ENCODE data around the gene F10.

Gene F10

DNA sequence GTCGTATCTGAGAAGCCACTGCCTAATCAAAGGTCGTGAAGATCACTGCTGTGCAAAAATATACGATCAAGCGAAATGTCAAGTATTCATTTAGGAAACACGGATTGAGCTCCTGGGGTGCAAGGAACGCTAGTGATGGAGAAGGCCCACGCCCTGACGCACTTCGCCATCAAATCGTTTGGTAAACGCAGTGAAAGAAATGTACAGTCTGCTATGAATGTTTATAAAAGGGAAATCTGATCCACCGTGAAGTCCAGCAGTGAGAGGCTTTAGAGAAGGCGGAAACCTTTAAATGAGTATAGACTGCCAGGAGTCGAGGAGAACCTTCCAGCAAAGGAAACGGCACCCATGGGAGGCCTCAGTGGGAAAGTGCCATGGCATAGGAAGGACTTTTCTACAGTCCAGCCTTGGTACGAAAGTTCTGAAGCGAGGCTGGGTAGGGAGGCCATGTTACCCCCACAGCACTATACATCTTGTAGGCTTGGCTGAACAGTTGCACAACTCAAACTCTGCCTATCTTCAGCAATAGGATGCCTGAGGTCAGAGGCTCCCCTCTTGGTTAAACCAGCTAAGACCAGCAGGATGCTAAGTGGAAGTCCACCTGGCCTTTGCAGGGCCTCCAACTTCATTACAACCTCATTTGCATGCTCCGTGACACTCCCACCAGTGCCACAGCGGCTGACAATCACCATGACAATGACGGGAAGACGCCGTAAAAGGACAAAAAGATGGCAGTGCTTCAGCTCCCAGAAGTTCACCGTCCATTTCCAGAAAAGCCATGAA, 65.5 kb downstream of the F10 start:
- H3K4me3 ChIP-seq (ENCODE audit: low read length), result no peak overlapping the region
- DNase-seq (ENCODE audit: low read depth), result no peak
- TF ChIP-seq, protein P1, sequence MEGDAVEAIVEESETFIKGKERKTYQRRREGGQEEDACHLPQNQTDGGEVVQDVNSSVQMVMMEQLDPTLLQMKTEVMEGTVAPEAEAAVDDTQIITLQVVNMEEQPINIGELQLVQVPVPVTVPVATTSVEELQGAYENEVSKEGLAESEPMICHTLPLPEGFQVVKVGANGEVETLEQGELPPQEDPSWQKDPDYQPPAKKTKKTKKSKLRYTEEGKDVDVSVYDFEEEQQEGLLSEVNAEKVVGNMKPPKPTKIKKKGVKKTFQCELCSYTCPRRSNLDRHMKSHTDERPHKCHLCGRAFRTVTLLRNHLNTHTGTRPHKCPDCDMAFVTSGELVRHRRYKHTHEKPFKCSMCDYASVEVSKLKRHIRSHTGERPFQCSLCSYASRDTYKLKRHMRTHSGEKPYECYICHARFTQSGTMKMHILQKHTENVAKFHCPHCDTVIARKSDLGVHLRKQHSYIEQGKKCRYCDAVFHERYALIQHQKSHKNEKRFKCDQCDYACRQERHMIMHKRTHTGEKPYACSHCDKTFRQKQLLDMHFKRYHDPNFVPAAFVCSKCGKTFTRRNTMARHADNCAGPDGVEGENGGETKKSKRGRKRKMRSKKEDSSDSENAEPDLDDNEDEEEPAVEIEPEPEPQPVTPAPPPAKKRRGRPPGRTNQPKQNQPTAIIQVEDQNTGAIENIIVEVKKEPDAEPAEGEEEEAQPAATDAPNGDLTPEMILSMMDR (conservative IDR thresholded peaks at IDR 0.05; ENCODE audit: low read length), result no peak

GRCh38 chr13:113190181-113190580, 67.6 kb downstream of the F10 start:
- no peak overlapping the region for H3K4me3 ChIP-seq (ENCODE audit: low read length)
- DNase-seq (ENCODE audit: low read depth), result no peak
- TF ChIP-seq, protein P1 (conservative IDR thresholded peaks at IDR 0.05; ENCODE audit: low read length), result no peak

DNA sequence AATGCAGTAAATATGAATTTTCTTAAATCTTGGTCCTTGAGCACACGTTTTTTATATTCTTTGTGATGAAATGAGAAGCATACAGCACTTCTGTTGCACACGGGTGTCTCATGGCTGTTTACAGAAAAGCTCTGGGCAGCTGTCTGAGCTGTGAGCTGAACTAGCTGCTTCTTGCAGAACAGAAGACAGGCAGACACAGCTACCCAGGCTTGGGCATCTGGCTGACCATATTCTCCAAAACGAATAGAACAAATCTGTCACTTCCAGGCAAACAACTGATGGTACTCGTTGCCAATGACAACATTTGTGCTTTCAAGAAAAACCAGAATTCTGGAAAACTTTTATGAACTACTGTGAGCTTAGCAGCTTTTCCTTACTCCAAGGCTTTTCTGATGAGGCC, 69.7 kb downstream of the F10 start:
- no peak for DNase-seq (ENCODE audit: low read depth)
- no peak overlapping the region for H3K4me3 ChIP-seq (ENCODE audit: low read length)
- TF ChIP-seq, protein P1 (conservative IDR thresholded peaks at IDR 0.05; ENCODE audit: low read length), result no peak

GRCh38 chr13:113192902-113193301, 70.3 kb downstream of the F10 start:
- TF ChIP-seq, protein P1 (conservative IDR thresholded peaks at IDR 0.05; ENCODE audit: low read length), result no peak
- DNase-seq (ENCODE audit: low read depth), result peak; percentile 77

DNA sequence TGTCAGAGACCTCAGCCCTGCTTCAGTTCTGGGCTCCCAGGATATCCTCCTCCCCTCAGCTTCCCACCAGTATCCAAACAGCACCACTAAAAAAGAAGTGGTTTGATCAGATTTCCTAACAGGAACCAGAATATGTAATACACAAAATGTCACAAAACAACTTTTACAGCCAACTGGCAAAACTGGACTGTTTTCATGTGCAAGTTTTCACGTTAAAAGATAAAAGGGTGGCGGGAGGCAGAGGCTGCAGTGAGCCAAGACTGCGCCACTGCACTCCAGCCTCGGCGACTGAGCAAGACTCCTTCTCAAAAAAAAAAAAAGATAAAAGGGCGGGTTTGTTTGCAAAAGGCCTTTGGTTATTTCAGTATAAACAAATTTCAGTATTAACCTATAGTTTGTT, 72.8 kb downstream of the F10 start:
- no peak for DNase-seq (ENCODE audit: low read depth)
- H3K4me3 ChIP-seq (ENCODE audit: low read length), result no peak overlapping the region
- TF ChIP-seq, protein P1 (conservative IDR thresholded peaks at IDR 0.05; ENCODE audit: low read length), result no peak

More at GRCh38 chr13:113192902-113193301, 70.3 kb downstream of the F10 start:
- H3K4me3 ChIP-seq (ENCODE audit: low read length), result no peak overlapping the region

DNA sequence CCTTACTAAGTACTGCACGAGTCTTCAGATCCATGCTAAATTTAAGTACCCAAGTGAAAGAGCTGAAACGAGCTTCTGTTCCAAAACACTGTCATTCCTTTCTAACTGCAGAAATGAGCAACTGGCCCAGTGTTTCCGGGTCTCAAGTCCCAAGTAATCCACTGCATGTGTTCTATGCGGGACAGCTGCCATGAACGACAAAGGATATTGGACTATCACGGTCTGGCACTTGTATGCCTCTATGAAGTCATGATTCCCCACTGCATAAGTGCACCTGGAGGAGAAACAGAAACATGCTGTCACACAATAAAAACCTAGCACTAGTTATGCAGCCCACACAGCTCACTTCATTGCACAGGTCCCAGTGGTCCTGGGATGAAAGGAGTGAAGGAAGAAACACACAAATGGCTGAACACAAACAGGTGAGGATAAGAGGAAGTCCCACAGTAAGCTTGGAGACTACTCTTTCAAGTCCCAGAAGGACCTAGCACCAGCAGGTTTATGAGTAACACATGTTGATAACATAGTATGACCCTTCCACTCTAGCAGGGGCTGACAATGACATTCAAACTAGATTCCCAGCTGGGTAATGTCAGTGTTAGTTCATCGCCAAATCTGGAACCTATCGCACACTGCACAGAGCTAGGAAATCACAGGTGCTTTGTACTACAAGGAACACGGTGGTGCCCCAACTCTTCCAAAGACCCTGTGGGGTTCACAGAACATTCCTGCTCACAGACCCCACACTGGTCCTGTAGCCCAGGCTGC, 74.6 kb downstream of the F10 start:
- DNase-seq (ENCODE audit: low read depth), result no peak
- no peak overlapping the region for H3K4me3 ChIP-seq (ENCODE audit: low read length)
- TF ChIP-seq, protein P1 (conservative IDR thresholded peaks at IDR 0.05; ENCODE audit: low read length), result no peak

All from AG10803 (cell line).